OCI-LY1 (cell line): ENCODE data around the gene PPP1R12B.

ENCODE experiments used
- CTCF ChIP-seq: fragments of 200-600 bp; sonication (generic), shearing (Covaris generic); IDR thresholded peaks from 2 replicates; pipeline ENCODE4 v1.5.1; 2017; ENCODE audit warnings: mild to moderate bottlenecking, antibody characterized with exemption, low read length, moderate library complexity, mixed read lengths
- EZH2 ChIP-seq: fragments of 200-600 bp; sonication (generic), shearing (Covaris generic); IDR thresholded peaks from 2 replicates; pipeline ENCODE4 v1.8.0; 2017; ENCODE audit warnings: borderline replicate concordance, mixed run types, mild to moderate bottlenecking, antibody characterized with exemption, low read length, moderate library complexity, mixed read lengths

DNA sequence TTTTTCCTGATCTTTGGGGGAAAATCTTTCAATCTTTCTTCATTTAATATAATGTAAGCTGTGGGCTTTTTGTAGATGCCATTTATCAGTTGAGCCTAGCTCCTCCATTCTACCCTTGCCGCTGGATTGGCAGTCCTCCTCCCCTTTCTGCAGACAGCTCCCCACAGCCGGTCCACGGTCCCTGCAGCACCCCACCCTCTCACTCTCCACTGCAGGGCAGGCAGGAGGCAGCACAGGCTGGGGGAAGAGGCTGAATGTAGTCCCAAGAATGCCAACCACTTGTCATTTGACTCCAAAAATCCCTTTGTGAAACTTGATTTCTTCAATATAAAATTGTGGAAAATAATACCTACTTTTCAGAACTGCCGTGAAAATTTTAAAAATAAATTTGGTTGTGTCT is 265.1 kb downstream of the PPP1R12B start:
- TF ChIP-seq CTCF (no peak), EZH2 (no peak)
